Gastroesophageal sphincter (tissue), 3 donors: ENCODE data around the gene TCERG1.

Experiments
- POLR2A ChIP-seq, 2 donors: fragments of 450-650 bp; IDR thresholded peaks; one replicate each; pipeline ENCODE4 v1.6.1; 2017; ENCODE audit warnings: antibody characterized with exemption in 2 of 2, mild to moderate bottlenecking in 2 of 2, moderate library complexity in 1 of 2
- TF ChIP-seq, protein P1 (sequence below), 4 experiments: fragments of 200-600 bp in 2 of 4; fragments of 450-650 bp in 2 of 4; sonication (generic) in 1 of 4; IDR thresholded peaks; one replicate each; pipeline ENCODE4 v1.5.1; 2017 to 2019; ENCODE audit warnings: antibody characterized with exemption in 4 of 4, mild to moderate bottlenecking in 2 of 4, moderate library complexity in 2 of 4

DNA sequence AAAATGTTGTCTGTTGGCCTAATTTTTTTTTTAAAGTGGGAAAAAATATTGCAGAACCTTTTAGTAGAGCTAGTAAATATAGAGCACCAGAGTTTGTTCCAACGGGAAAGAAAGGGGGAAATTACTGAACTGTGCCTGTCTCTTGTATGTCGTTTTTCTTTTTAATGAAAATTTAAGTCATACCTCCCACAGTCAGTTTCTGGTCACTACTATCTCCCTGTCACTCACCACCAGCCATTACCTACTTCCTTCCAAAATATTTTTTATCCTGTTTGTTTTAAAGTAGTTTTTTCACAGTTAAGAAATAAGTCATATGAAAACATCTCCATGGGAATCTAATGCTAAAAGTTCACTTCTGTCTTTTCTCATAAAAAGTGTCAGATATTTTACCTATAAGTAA, 47.5 kb downstream of the TCERG1 start:
- TF ChIP-seq POLR2A (IDR thresholded peaks at IDR 0.05) = no peak
- TF ChIP-seq, protein P1, sequence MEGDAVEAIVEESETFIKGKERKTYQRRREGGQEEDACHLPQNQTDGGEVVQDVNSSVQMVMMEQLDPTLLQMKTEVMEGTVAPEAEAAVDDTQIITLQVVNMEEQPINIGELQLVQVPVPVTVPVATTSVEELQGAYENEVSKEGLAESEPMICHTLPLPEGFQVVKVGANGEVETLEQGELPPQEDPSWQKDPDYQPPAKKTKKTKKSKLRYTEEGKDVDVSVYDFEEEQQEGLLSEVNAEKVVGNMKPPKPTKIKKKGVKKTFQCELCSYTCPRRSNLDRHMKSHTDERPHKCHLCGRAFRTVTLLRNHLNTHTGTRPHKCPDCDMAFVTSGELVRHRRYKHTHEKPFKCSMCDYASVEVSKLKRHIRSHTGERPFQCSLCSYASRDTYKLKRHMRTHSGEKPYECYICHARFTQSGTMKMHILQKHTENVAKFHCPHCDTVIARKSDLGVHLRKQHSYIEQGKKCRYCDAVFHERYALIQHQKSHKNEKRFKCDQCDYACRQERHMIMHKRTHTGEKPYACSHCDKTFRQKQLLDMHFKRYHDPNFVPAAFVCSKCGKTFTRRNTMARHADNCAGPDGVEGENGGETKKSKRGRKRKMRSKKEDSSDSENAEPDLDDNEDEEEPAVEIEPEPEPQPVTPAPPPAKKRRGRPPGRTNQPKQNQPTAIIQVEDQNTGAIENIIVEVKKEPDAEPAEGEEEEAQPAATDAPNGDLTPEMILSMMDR (IDR thresholded peaks at IDR 0.05) = no peak
